Astrocyte (in vitro differentiated cells and primary cell): ENCODE results near the gene GALM. TPM values are rescaled to one million over a fixed set of nuclear protein-coding genes. Genes with fewer than 3 reads are reported as not detected.
A peak's percentile ranks its signal among the peaks of the same experiment; 100 is the strongest.

ENCODE experiments used
- DNase-seq: peaks from one replicate; pipeline ENCODE4 v3.0.0-alpha.2; 2010; ENCODE audit warnings: low read depth
- FAIRE-seq: peaks from 2 replicates; lab custom pipeline; 2011; peaks lifted over from hg19 to GRCh38; lab: Jason Lieb, UNC
- H2AFZ ChIP-seq: 2 replicates; pipeline ENCODE4 v1.6.0; 2012; ENCODE audit warnings: low read depth, low read length, inconsistent platforms
- H3K27ac ChIP-seq: 2 replicates; pipeline ENCODE4 v1.5.1; 2011; ENCODE audit warnings: low read depth, low read length, inconsistent platforms
- H3K27me3 ChIP-seq: 2 replicates; pipeline ENCODE4 v1.6.0; 2011; ENCODE audit warnings: low read length, inconsistent platforms; ENCODE audit not compliant: insufficient read depth
- H3K36me3 ChIP-seq: 2 replicates; pipeline ENCODE4 v1.5.1; 2011; ENCODE audit warnings: low read length, inconsistent platforms; ENCODE audit not compliant: insufficient read depth
- H3K4me1 ChIP-seq: 2 replicates; pipeline ENCODE4 v1.5.1; 2011; ENCODE audit warnings: low read length, inconsistent platforms; ENCODE audit not compliant: insufficient read depth
- H3K4me2 ChIP-seq: 2 replicates; pipeline ENCODE4 v1.6.0; 2012; ENCODE audit warnings: low read length, inconsistent platforms
- H3K4me3 ChIP-seq: 2 replicates; pipeline ENCODE4 v1.5.1; 2011; ENCODE audit warnings: low read depth, mild to moderate bottlenecking, low read length, inconsistent platforms; ENCODE audit not compliant: insufficient read depth
- H3K79me2 ChIP-seq: 2 replicates; pipeline ENCODE4 v1.6.0; 2012; ENCODE audit warnings: mild to moderate bottlenecking, low read length, inconsistent platforms; ENCODE audit not compliant: insufficient read depth
- H3K9ac ChIP-seq: 2 replicates; pipeline ENCODE4 v1.6.0; 2012; ENCODE audit warnings: mild to moderate bottlenecking, low read length, inconsistent platforms
- H3K9me3 ChIP-seq: 2 replicates; pipeline ENCODE4 v1.5.1; 2012; ENCODE audit warnings: low read depth, mild to moderate bottlenecking, low read length, inconsistent platforms; ENCODE audit not compliant: insufficient read depth
- H4K20me1 ChIP-seq: 2 replicates; pipeline ENCODE4 v1.6.0; 2012; ENCODE audit warnings: low read length, inconsistent platforms; ENCODE audit not compliant: insufficient read depth
- H3K27ac Mint-ChIP-seq: one replicate; pipeline ENCODE4 v1.8.0; 2021; ENCODE audit warnings: mild to moderate bottlenecking, mixed read lengths; ENCODE audit not compliant: unreplicated experiment
- H3K27me3 Mint-ChIP-seq: one replicate; pipeline ENCODE4 v1.8.0; 2021; ENCODE audit warnings: low read depth, mixed read lengths; ENCODE audit not compliant: unreplicated experiment
- H3K36me3 Mint-ChIP-seq: one replicate; pipeline ENCODE4 v1.8.0; 2021; ENCODE audit warnings: low read depth, mixed read lengths; ENCODE audit not compliant: unreplicated experiment
- H3K4me1 Mint-ChIP-seq: one replicate; pipeline ENCODE4 v1.8.0; 2021; ENCODE audit warnings: low read depth, mixed read lengths; ENCODE audit not compliant: unreplicated experiment
- H3K4me3 Mint-ChIP-seq: one replicate; pipeline ENCODE4 v1.8.0; 2021; ENCODE audit warnings: mild to moderate bottlenecking, moderate library complexity, mixed read lengths; ENCODE audit not compliant: unreplicated experiment
- H3K9me3 Mint-ChIP-seq: one replicate; pipeline ENCODE4 v1.8.0; 2021; ENCODE audit warnings: mild to moderate bottlenecking, mixed read lengths; ENCODE audit not compliant: unreplicated experiment
- CTCF ChIP-seq: IDR thresholded peaks from 2 replicates; pipeline ENCODE4 v1.5.1; 2011; ENCODE audit warnings: low read depth, mild to moderate bottlenecking, inconsistent platforms, low read length, moderate library complexity; ENCODE audit not compliant: insufficient read depth
- EZH2 ChIP-seq: IDR thresholded peaks from 2 replicates; pipeline ENCODE4 v1.6.1; 2012; ENCODE audit warnings: mild to moderate bottlenecking, low read length, inconsistent platforms; ENCODE audit not compliant: insufficient read depth
- total RNA-seq: library from RNA; stranded (reverse); gene quantifications from 2 replicates; pipeline ENCODE4 v1.2.1, GENCODE V29; 2021

Gene GALM
- total RNA-seq, 1 donor from 2014 or later: 9.8 TPM

- H3K36me3 ChIP-seq: no peaks in the 10 kb centered on the region
- H3K9me3 ChIP-seq: no peaks in the 10 kb centered on the region
- H3K4me3 ChIP-seq: no peak overlapping the region
- Mint-ChIP-seq H3K4me1 (peaks cover 4% of the 10 kb centered on the region), H3K4me3 (no peak overlapping the region), H3K27ac (no peak overlapping the region), H3K27me3 (peaks cover 2% of the 10 kb centered on the region), H3K36me3 (no peaks in the 10 kb centered on the region), H3K9me3 (no peaks in the 10 kb centered on the region)
- peak overlapping the region; percentile 64 for H3K4me2 ChIP-seq
- H3K27ac ChIP-seq: peak overlapping the region; percentile 60
- H2AFZ ChIP-seq: peak overlapping the region; percentile 23
- FAIRE-seq: no peak
- H3K27me3 ChIP-seq: no peaks in the 10 kb centered on the region
- TF ChIP-seq CTCF: no peak
- no peak for TF ChIP-seq EZH2
- DNase-seq: peak; percentile 54
- no peaks in the 10 kb centered on the region for H4K20me1 ChIP-seq
- no peaks in the 10 kb centered on the region for H3K79me2 ChIP-seq
- H3K4me1 ChIP-seq: peaks cover 13% of the 10 kb centered on the region
- peak overlapping the region; percentile 28 for H3K9ac ChIP-seq
Observed at GRCh38 chr2:38765551-38765950, 99.6 kb downstream of the GALM start.

- Mint-ChIP-seq H3K4me3 (no peak overlapping the region), H3K27me3 (no peaks in the 10 kb centered on the region), H3K27ac (no peak overlapping the region), H3K9me3 (no peaks in the 10 kb centered on the region), H3K4me1 (no peaks in the 10 kb centered on the region), H3K36me3 (no peaks in the 10 kb centered on the region)
- Histone ChIP-seq H3K36me3 (no peaks in the 10 kb centered on the region), H4K20me1 (no peaks in the 10 kb centered on the region), H3K4me2 (no peak overlapping the region), H3K4me1 (peaks cover 3% of the 10 kb centered on the region), H3K4me3 (no peak overlapping the region), H2AFZ (no peak overlapping the region), H3K79me2 (no peaks in the 10 kb centered on the region), H3K27ac (no peak overlapping the region), H3K9ac (no peak overlapping the region), H3K27me3 (no peaks in the 10 kb centered on the region), H3K9me3 (no peaks in the 10 kb centered on the region)
- DNase-seq (peak; percentile 12), FAIRE-seq (no peak)
- TF ChIP-seq CTCF (no peak), EZH2 (no peak)
Observed at GRCh38 chr2:38771632-38772031, 105.7 kb downstream of the GALM start.

GRCh38 chr2:38775097-38775920 lies 109.4 kb downstream of the GALM start:
- no peaks in the 10 kb centered on the region for H3K9me3 Mint-ChIP-seq
- peaks cover 8% of the 10 kb centered on the region for H3K79me2 ChIP-seq

More at GRCh38 chr2:38775097-38775920, 109.4 kb downstream of the GALM start:
- H3K4me3 Mint-ChIP-seq: no peak overlapping the region
- H3K27me3 ChIP-seq: peaks cover 3% of the 10 kb centered on the region
- FAIRE-seq: no peak
- H3K4me2 ChIP-seq: no peak overlapping the region
- no peak overlapping the region for H3K27ac ChIP-seq
- H2AFZ ChIP-seq: no peak overlapping the region
- no peak overlapping the region for H3K27ac Mint-ChIP-seq
- H3K36me3 ChIP-seq: no peaks in the 10 kb centered on the region
- no peaks in the 10 kb centered on the region for H3K9me3 ChIP-seq
- H3K36me3 Mint-ChIP-seq: no peaks in the 10 kb centered on the region
- peaks cover 3% of the 10 kb centered on the region for H3K4me1 ChIP-seq
- DNase-seq: no peak
- no peak overlapping the region for H3K4me3 ChIP-seq
- H3K4me1 Mint-ChIP-seq: peaks cover 2% of the 10 kb centered on the region
- H3K27me3 Mint-ChIP-seq: no peaks in the 10 kb centered on the region
- no peak overlapping the region for H3K9ac ChIP-seq
- H4K20me1 ChIP-seq: no peaks in the 10 kb centered on the region
- TF ChIP-seq EZH2: no peak
- no peak for TF ChIP-seq CTCF
